GM18858 (cell line): ENCODE measurements around the gene RFX4.

Source experiments
- ATAC-seq: cut with Tn5 transposase; IDR thresholded peaks from one replicate; pipeline ENCODE4 v1.9.1; 2021; ENCODE audit not compliant: unreplicated experiment

RFX4 gene

GRCh38 chr12:106801167-106801708 lies 218.4 kb downstream of the RFX4 start:
- no peak for ATAC-seq

- no peak for ATAC-seq
Measured at GRCh38 chr12:106801830-106802533, 219.2 kb downstream of the RFX4 start.

- no peak for ATAC-seq
Measured at GRCh38 chr12:106804668-106805067, 221.9 kb downstream of the RFX4 start.
